T-helper 1 cell treated with Interleukin-12 subunit alpha and Interleukin-12 subunit beta and Interleukin-4 antibody, amounts not matched to agents 30 ng/mL and 1 ng/mL, for 36 hours (primary cell): ENCODE measurements around the gene HMCN2. TPM values are rescaled to one million over a fixed set of nuclear protein-coding genes. Genes with fewer than 3 reads are reported as not detected.
"Not testable (repeated sequence)": the region's sequence is repeated elsewhere in the genome, so short reads cannot be mapped to it uniquely, and the experiment has no call there.

Experiments used
- intact Hi-C: fragments of 100-400 bp; cut with micrococcal nuclease; formaldehyde crosslinking; loops from one replicate; pipeline ENCODE4 v1.15.1; 2024
- total RNA-seq: library from RNA; stranded (reverse); gene quantifications from 2 replicates; pipeline ENCODE4 v1.2.3, GENCODE V29; 2022

The HMCN2 gene
- total RNA-seq, 1 donor from 2014 or later: not detected

DNA sequence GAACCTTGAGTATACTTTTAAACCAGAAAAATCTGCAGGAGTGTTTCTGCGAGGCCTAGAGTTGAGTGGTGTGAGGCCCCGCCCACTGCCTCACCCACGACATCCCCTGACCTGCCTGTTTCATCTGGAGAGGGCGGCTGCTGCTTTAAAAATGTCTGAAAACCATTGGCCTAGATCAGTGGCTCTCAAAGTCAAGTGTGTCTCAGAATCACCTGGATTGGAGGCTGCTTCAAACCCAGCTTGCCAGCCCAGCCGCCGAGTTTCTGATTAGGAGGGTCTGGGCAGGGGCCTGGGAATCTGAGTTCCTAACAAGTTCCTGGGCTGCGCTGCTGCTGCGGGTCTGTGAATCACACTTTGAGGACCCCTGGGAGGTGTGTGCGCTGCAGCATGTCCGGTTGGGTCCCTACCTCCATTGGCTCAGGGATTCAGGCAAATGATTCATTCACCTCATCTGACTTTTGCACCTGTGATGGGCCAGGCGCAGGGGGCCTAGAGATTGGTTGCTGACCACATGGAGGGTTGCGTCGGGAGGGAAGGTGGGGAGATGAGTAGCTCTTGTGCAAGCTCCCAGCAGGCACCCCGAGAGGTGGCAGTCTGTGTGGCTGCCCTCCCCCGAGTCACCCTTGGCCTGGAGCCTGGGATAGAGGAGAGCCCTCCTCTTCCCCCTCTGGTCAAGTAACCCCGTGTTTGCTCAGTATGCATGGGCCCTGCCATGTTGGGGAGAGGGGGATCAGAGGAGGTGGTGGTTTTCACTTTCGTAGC, 27.6 kb upstream of the HMCN2 start:
- intact Hi-C loops: loop anchor here (5.0 kb wide), 1 partner anchor 511 kb away; no protein-coding TSS in a partner anchor

DNA sequence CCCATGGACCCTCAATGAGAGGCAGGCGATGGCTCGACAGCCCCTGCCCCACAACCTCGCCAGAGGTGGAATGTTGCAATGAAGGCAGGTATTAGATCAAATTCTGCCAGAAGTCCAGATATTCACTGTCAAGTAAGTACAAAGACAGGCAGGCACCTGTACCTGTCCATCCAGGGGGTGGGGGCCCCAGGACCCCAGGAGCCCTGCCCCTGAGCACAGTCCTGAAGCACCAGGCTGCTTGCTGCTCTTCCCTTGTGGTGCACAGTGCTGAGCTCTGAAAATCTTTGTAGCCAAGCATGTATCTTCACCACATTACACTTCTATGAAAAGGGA, 26.2 kb upstream of the HMCN2 start:
- intact Hi-C loops: loop anchor here (5.0 kb wide), 1 partner anchor 512 kb away; no protein-coding TSS in a partner anchor

DNA sequence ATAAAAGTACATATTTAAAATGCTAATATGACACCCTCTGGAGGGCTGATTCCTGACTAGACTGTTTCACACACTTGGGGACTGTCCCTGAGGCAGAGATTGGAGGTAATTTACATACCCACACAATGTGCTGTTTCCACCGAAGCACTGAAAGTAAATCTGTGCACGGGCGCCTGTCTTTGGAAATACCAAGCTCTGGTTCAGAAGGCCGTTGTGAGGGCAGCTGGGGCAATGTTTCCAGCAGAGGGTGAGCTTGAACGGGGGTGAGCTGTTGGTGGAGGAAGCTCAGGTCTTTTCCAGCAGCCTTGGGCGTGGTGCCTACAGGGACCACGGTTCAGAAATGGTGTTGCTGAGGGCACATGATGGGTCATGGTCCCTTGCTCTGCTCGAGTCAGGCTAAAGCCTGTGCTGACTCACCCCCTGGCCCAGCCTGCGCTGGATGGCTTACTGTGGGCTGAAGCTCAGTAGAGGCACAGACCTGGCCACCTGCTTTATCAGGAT, 25.8 kb upstream of the HMCN2 start:
- intact Hi-C loops: loop anchor here (1.0 to 5.0 kb wide), 4 partner anchors 355 to 1902 kb away; partner anchors contain the start of gene TOR1A

DNA sequence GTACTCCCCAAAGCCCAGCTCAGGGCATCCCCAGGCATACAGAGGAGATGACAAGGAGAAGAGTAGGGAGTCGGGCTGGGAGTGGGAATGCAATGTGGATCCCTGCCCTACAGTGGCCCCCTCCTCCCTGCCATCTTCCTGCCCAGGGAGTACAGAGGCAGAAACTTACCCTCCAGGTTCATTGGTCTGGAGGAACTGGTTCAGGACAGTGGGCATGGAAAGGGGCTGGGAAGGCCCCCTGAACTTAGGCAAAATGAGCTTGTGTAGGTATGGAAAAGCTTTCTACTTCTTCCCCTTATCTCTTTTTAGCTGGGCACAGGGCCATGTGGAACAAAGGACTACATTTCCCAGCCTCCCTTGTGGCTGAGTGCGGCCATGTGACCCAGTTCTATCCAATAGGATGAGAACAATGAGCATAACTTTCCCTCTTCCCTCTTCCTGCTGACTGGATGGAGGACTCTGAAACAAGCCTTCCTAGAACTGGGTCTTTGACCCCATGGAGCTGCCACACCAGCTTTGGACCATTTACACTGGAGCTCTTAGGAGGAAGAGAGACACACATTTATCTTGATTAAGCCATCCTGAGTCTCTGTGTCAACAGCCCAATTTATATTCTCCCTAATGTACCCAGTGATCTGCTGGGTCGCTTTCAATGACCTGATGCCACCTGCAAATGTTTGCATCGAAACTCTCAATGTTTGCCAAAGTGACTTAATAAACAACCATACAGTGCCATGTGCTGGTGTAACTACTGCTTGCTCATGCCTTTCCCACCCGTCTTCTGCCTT, 25.0 kb upstream of the HMCN2 start:
- intact Hi-C loops: loop anchor here (1.0 to 5.0 kb wide), 3 partner anchors 356 to 1903 kb away; partner anchors contain the start of gene TOR1A

DNA sequence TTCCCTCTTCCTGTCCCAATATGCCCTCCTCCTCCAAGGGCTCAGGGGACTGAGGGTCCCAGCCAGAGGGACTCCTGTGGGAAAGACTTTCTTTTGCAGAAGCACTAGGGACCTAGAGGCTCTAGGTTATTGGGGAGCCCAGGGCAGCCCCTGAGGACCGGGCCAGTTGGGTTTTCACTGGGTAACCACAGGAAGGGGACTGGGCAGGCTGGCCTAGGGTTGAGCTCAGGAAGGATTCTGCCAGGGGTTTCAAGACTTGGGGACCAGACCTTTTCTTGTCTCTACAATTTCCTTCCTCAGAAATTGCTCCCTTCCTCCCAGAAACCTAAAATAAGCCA, 24.4 kb upstream of the HMCN2 start:
- intact Hi-C loops: loop anchor here (5.0 kb wide), 2 partner anchors 419 to 1904 kb away; partner anchors contain the start of gene TOR1A

DNA sequence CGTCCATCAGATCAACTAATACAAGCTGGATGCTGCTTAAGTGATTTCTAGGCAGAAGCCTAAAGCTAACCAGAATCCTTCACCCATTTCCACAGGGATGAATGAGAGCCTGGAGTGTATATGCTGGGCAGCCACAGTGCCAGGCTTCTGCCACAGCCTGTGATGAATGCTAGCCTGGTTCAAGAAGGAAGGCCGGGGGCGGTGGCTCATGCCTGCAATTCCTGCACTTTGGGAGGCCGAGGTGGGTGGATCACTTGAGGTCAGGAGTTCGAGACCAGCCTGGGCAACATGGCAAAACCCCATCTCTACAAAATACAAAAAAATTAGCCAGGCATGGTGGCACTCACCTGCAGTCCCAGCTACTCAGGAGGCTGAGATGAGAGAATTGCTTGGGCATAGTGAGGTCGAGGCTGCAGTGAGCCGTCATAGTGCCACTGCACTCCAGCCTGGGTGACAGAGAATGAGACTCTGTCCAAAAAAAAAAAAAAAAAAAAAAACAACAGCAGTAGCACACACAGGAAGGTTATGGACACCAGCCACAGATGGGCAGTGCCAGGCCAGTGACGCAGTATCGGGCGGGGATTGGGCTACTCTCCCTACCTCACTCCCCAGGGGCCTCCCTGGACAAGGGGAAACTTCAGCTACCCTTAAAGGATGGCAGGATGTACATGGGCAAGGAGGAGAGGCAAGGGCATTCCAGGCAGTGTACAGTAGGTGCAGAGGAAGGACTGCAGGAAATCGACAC, 23.1 kb upstream of the HMCN2 start:
- intact Hi-C loops: loop anchor here (1.0 to 5.0 kb wide), 4 partner anchors 113 to 1905 kb away; partner anchors contain the start of genes C9orf78, TOR1A and USP20

DNA sequence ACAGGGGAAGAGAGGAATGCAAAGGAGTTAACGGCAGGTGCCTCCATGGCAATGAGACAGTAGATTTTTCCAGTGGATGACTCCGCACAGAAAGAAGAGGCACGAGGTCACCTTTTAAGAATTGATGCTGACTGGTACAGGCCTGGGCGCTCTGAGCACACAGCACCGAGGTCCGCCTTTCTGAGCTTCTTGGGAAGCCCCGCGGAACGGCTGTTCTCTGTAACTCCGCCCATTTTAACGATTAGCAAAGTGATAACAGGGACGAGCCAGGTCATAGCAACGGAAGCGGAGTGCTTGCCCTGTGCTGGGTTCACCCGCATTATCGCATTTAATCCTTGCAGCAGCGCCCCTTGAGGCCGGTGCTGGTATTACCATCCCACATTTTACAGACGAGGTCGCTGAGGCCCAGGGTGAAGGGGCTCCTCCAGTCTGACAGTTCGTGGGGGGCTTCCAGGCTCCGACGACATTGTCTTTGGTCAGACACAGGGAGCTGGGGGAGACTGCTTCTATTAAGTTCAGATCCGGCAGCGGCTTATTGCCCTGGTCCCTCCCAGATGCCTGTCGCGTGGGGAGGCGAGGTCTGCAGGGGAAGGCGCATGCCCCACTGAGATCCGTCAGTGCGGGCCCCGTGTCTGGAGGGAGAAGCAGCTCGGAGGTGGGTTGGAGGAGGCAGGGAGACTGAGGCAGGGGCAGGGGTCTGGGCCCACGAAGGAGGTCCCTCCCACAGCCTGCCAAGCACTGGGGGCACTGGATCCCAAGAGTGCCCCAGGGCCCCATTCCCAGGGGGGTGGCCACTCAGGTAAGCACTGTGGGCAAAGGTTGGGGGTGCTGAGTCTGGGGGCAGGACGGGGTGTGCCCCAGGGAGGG, 22.3 kb upstream of the HMCN2 start:
- intact Hi-C loops: loop anchor here (1.0 to 5.0 kb wide), 4 partner anchors 114 to 1906 kb away; partner anchors contain the start of genes C9orf78, TOR1A and USP20

DNA sequence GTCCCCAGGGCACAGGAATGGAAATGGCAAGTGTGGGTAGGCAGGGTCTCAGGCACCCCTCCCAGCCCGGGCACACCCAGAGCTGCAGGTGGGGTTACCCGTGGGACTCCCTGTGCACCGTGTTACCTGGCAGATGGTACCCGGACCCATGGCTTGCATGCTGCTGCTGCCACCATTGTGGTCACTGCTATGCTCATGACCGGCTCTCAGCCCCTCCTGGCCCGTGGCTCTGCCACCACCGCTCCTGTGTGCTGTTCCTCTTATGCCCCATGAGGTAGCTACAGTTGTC, 21.7 kb upstream of the HMCN2 start:
- intact Hi-C loops: loop anchor here (1.0 to 5.0 kb wide), 4 partner anchors 115 to 1907 kb away; partner anchors contain the start of genes C9orf78, TOR1A and USP20

DNA sequence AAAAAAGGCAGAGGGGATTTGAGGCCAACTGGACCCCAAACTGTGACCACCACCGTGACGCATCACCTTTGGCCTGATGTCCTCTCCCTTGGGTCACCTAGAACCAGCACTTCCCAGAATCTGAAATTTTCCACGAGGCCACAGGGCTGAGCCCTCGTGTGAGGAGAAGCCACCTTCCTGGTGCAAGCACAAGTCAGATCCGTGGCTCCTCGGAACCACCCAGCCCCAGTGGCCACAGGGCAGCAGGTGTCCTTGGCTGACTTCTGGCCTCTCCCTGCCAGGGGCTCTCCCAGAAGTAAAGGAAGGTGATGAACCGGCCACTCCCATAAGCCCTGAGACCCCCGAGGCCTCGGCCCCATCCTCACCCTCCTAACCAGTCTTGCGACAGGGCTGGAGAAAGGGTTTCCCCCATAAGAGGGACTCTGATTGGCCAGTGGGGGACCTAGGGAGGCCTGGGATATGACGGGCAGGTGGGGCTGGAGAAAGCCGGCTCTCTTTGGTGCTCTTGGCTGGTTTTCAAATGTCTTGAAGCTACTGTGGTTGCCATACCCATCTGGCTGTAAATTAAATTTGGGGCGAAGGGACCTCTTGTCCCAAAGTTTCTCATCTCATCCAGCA, 20.9 kb upstream of the HMCN2 start:
- intact Hi-C loops: loop anchor here (5.0 kb wide), 2 partner anchors 422 to 1907 kb away; partner anchors contain the start of gene TOR1A

DNA sequence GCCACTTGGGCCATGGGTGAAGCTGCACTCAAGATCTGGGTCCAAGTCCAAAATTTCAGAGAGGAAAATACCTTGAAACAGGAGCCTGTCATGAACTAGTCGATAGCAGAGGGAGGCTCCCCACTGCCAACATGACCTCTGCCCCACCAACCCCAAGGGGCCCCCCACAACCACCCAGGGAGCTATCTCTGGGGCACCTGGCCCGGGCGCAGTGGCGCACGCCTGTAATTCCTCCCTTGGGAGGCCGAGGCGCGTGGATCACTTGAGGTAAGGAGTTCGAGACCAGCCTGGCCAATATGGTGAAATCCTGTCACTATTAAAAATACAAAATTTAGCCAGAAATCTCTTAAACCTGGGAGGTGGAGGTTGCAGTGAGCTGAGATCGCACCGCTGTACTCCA, 20.1 kb upstream of the HMCN2 start:
- intact Hi-C loops: no loop called here

DNA sequence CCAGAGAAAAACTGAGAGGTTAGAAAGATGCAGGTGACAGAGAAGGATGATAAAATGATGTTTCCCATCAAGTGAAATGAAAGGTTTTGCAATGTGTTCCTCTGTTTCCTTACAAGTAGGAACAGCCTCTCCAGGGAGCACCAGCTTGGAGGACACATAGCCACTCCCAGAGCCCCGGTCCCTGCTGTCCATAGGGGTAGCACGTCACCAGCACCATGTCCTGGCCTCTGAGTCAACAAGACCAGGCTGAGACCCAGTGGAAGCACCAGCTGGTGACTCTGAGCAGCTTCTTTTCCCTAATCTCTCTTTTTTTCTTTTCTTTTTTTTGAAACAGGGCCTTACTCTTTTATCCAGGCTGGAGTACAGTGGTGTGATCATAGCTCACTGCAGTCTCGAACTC, 19.4 kb upstream of the HMCN2 start:
- intact Hi-C loops: no loop called here

DNA sequence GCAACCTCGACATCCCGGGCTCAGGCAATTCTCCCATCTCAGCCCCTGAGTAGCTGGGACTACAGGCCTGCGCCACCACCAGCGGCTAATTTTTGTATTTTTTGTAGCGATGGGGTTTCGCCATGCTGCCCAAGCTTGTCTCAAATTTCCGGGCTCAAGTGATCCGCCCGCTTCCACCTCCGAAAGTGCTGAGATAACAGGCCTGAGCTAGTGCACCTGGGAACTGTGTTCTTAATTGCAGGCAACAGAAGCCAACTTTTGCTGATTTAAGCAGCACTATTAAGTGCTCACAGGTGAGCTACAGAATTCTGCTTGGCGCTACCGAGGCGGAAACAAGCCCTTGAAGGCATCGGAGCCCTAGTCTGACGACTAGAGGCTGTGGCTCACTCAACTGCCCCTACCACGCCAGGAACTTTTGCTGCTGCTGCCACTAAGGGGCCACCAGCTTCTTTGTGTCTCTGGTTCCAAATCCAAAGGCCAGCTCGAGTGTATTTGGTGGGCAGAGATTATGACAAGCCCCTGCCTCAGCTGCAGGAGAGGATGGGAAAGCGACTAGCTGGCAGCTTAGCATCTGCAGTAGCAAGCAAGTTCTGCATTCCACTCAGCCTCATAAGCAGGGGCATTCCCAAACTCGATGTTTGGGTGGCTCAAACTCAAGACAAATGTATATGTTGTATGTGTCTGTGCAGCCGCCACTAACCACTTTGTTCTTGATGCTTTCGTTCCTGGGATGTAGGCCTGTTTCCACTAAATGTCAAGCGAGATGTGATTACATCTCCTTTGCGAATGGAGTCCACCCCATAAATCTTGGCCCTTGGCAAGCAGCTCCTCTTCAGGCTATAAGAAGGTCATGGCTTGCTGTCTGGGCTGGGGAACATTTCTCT, 10.6 kb upstream of the HMCN2 start:
- intact Hi-C loops: no loop called here

DNA sequence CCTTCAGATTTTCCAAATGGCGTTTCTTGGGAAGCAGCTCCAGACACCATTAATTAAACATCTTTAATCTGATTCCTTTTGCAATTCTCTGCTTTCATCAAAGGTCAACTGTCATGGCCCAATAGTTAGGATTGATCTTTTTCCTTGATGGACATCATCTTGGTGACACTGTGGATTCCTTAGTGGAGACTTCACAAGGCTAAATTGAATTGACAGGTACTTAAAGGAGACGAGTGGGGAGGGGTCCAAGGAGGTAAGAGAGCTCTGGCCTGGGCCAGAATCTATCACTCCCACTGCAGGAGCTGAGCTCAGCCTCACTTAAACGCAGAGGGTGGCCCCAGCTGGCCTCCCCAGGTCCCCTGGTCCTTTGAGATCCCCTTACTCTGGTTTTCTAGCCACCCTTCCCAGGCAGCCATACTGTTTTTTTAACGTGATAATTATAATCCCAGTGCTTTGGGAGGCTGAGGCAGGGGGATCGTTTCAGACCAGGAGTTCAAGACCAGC, 9.9 kb upstream of the HMCN2 start:
- intact Hi-C loops: no loop called here

DNA sequence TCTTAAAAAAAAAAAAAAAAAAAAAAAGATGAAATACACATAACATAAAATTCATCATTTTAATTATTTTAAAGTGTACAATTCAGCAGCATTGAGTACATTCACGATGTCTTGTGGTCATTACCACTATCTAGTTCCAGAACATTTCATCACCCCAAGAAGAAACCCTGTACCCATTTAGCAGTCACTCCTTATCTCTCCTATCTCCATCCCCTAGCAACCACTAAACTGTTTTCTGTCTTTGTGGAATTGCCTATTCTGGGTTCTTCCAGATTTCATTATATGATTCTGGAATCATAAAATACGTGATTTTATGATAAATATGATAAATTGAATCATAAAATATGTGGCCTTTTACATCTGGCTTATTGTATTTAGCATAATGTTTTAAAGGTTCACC, 8.9 kb upstream of the HMCN2 start:
- intact Hi-C loops: no loop called here

DNA sequence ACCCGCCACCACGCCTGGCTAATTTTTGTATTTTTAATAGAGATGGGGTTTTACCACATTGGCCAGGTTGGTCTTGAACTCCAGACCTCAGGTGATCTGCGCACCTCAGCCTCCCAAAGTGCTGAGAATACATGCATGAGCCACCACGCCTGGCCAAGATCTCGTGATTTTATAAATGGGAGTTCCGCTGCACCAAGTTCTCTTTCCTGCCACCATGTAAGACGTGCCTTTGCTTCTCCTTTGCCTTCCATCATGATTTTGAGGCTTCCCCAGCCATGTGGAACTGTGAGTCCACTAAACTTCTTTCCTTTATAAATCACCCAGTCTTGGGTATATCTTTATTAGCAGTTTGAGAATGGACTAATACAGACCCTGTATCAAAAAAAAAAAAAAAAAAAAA, 7.4 kb upstream of the HMCN2 start:
- intact Hi-C loops: not testable (repeated sequence)

DNA sequence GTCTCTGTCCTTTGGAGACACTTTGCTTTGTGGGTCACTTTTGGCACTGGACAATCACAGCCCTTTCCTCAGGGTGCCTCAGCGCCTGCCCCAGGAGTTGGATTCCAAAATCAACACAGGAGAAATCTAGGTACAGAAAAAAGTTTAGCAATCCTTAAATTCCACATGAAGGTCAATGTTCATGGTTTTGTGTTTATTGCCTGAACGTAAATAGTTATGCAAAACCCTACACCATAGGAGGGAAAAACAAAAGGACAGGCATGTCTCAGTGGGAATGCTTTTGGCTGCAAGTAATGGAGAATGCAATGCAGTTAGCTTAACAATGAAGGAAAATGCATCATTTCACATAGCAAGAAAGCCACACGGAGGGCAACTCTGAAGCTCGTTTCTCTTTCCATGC, 6.5 kb upstream of the HMCN2 start:
- intact Hi-C loops: no loop called here

DNA sequence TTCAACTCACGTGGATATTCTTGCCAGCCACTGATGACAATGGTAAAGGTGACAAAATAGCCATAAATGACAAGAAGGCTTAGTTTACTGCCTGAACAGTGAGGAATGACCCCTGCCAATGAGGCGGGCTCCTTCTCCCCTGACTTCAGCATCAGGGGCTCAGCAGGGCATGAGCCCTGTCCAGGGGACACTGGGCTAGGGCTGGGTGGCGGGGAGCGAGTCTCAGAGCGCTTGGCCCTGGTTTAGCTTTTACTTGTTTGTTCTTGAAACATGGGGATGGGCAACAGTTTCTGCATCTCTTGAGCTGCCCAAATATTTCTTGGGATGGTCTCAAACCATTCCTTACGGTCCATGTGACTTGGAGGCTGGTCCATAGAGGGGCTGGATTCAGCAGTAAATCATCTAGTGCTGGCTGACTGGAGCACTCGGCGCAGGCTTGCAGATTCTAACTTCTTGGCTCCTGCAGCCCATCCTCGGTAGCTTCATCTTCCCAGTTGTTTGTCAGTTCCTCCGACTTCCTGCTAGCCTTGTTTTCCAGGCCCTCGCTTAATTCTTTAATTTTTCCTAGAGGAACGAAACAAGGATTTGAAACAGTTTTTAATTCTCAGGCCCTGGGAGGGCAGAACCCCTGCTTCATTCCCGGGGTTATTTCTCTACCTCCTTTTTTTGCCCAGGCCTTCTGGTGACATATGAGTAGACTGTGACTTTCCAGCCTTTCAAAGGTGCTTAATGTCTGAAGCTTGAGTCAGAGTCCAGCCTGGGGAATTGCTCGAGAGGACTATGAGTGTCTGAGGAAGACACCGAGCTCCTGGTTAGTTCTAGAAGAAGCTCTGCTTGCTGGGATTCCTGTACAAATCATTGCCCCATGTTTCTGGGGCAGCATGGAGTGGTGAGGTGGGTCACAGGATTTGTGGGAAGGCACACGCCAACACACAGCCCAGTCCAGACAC, 4.5 kb upstream of the HMCN2 start:
- intact Hi-C loops: no loop called here
